Heart left ventricle (tissue), 13 donors: ENCODE measurements around the gene PEAK3.

ENCODE experiments used
- CTCF ChIP-seq, 12 donors: fragments of 200-600 bp; sonication (generic) in 4 of 12; IDR thresholded peaks; one replicate each; pipeline versions ENCODE4 v1.5.0 to v1.8.0; 2018 to 2022; ENCODE audit warnings: antibody characterized with exemption in 12 of 12, mild to moderate bottlenecking in 5 of 12
- POLR2A ChIP-seq, 2 donors: fragments of 450-650 bp; IDR thresholded peaks; one replicate each; pipeline ENCODE4 v1.6.1; 2017; ENCODE audit warnings: antibody characterized with exemption in 2 of 2, mild to moderate bottlenecking in 2 of 2, moderate library complexity in 2 of 2
- donor health status: ischemic (EF 13 %, LVEDD 7.1; RV severe dilation, severe dysfunction).
- donor health status: DM: no; HTN: yes; CAD: no.
- donor health status: DM: no; HTN: no; CAD: no.
- donor health status: ischemic (EF 25% LVEDD 6.9; RV normal size, moderate dysfunction).
- donor health status: ischemic (EF 25% LVEDD 5.7; RV mildly dilated, moderate dysfunction).
- donor health status: ischemic (EF 35%, LVEDD 5.7; RV mildly dilated, moderate dysfunction).
- donor health status: nonischemic (EF 11% LVEDD 7.7; RV severe dilation, severe dysfunction).
- donor health status: DM: yes; HTN: yes; CAD: no.
- donor health status: PGD.
- donor health status: ischemic (EF 29% LVEDD 5.4; RV normal size, mild dysfunction).
- donor health status: nonischemic (EF 23%, LVEDD 6.1; RV moderate dilation, normal function).

DNA sequence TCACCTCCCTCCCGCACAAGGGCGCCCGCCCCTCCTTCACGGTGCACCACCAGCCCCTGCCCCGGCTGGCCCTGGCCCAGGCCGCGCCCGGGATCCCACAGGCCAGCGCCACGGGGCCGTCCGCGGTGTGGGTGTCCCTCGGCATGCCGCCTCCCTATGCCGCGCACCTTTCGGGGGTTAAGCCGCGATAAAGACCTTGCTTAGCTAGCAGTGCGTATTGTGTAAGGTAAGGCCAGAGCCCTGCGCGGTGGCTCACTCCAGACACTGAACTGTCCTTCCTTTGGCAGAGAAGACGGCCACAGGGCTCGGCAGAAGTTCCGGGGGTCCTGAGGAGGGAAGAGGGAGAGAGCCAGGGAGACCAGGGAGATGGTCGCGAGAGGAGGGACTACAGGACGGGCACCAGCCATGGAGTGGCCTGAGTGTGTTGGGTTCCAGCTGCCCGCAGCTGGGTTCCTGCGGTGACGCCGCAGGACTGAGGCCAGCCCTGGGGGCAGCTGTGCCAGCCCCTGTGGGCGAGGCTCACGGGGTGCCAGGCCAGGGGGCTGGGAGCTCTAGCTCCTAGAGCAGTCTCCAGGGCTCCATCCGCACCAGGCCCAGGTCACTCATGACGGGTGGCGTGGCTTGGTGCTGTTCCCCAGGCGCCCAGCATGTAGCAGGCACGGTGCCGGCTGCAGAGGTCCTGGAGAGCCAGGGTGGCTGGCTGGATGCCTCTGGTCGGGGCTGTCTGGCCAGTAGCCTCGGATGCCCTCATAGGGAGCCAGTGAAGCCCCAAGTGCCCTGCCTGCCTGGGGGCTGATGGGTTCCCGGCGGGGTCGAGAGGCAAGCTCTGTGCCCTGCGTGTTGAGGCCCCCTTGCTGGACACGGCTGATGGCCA lies 53.6 kb downstream of the PEAK3 start:
- no peak for TF ChIP-seq CTCF (IDR thresholded peaks at IDR 0.05)
- no peak for TF ChIP-seq POLR2A (IDR thresholded peaks at IDR 0.05)
